Stimulated activated CD4-positive, alpha-beta T cell treated with anti-CD3 and anti-CD28 coated beads, TNF-alpha, amount 100 ng/mL, for 1 hour (primary cell): ENCODE measurements around the gene BRMS1.
"Not testable (repeated sequence)": the region's sequence is repeated elsewhere in the genome, so short reads cannot be mapped to it uniquely, and the experiment has no call there.

Experiments
- DNase-seq, 3 donors: peaks; one replicate each; pipeline ENCODE4 v3.0.0-alpha.2; 2020; ENCODE audit warnings: low read depth in 3 of 3, low spot score in 1 of 3

Gene BRMS1

DNA sequence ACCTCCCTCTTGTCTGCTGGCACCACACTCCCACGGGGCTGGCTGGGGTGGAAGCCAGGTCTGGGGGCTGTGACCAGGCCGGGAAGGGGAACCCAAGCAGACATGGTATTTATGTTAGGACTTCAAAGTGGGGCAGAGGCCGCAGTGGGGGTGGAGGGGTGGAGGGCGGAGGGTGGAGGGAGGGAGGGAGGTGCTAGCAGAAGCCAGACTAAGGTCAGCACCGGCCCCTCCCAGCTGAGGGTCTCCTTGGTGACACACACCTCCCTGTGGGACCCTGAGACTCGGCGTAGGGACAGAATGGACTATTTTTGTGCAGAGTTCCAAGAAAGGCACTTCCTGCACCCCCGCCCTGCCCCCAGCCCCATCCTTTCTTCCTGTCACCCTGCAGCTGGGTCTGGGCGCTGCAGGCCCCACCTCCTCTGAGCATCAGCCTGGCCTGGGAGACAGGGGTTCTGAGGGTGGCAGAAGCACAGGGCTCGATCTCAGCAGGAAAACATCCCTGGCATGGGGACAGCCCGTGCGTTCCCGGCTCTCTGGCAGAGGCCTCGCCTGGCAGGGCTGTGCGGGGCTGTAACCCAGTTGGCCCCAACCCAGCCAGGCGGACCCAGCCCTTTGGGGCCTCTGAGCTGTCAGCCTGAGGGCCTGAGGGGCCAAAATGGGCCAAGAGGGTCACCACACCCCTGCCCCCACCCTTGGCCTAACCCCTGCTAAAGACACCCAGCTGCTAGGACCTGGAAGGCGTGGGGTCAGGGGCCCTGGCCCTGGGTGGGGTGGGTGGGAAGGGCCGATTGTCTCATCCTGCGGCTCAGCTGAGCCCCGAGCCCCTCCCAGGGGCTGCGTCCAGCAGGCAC is 18.4 kb downstream of the BRMS1 start:
- no peak for DNase-seq

DNA sequence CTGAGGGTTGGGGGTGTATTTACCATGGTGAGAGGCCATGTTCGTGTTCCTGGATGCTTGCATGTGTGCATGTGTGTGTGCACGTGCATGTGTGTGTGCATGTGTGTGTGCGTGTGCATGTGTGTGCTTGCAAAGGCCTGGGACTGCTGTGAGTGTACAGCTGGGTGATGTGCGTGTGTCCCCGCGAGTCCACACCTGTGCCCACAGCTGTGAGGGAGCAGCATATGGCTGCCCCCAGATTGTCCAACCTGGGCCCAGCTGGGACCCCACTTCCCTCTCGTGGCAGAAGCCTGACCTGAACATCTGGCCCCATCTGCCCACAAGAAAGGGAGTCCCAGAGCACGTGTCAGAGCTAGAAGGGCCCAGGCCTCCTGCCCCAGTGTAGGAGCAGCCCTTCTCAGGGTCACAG is 19.6 kb downstream of the BRMS1 start:
- no peak for DNase-seq

GRCh38 chr11:66324664-66325063 is 20.2 kb downstream of the BRMS1 start:
- no peak for DNase-seq

GRCh38 chr11:66323684-66324083 is 21.2 kb downstream of the BRMS1 start:
- no peak for DNase-seq

GRCh38 chr11:66322732-66323427 is 22.0 kb downstream of the BRMS1 start:
- no peak for DNase-seq

GRCh38 chr11:66321606-66322005 is 23.3 kb downstream of the BRMS1 start:
- no peak for DNase-seq

- DNase-seq = not testable (repeated sequence)
These were observed 24.2 kb downstream of the BRMS1 start for GRCh38 chr11:66320748-66321147.

- not testable (repeated sequence) for DNase-seq
These were observed 24.6 kb downstream of the BRMS1 start for GRCh38 chr11:66320289-66320688.

- no peak for DNase-seq
These were observed 26.3 kb downstream of the BRMS1 start for GRCh38 chr11:66318600-66318970.

DNA sequence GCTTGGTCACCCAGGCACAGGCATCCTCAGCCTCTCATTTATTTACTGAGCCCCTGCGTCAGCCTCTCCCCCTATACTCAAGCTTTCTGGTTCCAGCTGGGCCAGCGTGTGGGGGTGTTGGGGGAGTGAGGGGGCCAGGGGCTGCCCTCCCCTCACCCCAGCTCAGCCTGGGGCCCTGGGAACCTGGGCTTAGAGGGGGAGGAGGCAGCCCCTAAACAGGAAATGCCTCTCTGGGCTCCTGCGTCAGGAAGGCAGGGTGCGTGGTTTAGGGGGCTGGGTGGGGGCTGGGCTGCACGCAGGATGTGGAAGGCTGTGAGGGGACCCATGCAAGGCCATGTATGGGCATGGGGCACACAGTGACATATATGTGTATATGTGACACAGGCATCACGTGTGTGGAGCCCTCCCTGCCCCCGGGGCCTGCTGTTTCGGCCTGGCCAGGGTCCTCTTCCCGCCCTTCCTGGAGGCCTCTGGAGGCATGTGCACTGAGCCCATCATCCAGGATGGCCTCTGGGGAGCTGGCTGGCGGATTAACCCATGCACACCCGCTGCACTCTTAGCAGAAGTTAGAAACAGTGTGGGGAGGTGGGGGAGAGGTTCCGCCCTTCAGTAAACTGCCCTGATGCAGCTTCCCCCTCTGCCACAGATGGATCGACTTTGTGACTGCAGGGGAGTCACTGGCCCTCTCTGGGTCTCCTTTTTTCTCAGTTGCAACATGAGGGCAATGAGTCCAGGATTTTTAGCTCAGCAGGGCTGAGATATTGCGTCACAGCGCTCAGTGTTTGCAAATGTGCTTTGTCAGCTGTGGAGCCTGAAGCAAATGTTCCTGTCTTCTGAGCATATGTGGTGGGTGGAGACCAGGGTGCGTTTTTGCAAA is 26.9 kb downstream of the BRMS1 start:
- DNase-seq = no peak

- no peak for DNase-seq
These were observed 27.6 kb downstream of the BRMS1 start for GRCh38 chr11:66317322-66317722.

DNA sequence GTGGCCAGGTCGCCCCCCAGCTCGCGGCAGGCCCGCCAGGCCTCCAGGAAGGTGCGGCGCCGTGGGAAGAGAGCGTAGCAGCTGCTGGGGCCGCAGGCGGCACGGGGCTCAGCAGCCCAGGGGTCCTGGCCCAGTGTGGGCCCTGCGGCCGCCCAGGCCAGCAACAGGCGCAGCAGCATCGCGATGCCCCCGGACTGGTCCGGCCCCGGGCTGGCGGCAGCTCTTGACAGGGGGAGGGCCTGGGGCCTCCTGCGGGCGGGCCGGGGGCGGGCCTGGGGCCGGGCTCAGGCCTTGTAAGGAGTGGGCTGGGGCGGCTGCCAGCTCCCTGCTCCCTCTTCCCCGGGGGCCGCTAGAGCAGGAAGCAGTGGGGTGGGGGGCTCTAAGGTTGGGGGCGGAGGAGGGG is 28.1 kb downstream of the BRMS1 start, which contains the start of gene CD248:
CD248 (minus strand) TSS at position 196 of the 403 bp plus-strand sequence; CDS start at position 179, 17 bp downstream.
- no peak for DNase-seq

- DNase-seq = no peak
These were observed 28.7 kb downstream of the BRMS1 start for GRCh38 chr11:66315921-66316811.

GRCh38 chr11:66315498-66315885 is 29.4 kb downstream of the BRMS1 start:
- no peak for DNase-seq

DNA sequence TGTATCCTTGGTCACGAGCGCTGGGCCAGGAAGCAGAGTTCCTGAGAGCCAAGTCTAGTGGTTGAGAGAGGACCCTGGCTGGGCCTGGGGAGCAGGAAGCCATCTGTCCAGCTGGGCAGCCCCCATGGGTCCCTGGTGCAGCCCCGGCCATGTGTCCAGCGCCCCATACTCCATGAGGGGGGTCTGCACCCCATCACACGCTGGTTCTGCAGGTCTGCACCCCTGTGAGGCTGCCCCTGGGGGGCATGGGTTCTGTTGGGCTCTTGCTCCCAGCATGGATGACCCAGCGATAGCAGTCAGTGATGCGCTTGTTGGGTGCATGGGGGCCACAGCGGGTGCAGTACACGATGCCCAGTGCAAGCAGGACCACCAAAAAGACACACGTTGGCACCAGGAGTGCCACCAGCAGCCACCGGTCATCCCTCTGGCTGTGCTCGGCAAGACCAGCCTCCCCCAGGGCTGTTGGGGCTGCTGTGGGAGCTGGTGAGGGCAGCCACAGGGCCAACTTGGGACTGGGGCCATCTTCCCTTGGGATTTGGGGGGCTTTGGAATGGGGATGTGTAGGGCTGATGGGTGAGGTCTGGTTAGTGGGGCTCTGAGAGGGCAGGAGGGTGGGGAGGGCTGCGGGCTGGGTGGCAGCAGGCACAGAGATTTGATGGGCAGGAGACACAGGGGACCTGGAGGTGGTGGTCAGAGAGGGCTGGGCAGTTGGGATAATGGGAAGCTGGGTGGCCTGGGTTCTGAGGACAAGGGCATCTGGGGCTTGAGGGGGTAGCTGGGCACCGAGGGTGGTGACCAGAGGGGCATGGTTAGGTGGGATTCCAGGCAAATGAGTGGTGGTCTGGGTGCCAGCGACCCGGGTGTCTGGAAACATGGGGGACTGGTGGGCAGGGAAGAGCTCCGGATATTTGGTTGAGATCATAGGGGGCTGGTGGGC is 30.1 kb downstream of the BRMS1 start:
- DNase-seq = no peak

DNA sequence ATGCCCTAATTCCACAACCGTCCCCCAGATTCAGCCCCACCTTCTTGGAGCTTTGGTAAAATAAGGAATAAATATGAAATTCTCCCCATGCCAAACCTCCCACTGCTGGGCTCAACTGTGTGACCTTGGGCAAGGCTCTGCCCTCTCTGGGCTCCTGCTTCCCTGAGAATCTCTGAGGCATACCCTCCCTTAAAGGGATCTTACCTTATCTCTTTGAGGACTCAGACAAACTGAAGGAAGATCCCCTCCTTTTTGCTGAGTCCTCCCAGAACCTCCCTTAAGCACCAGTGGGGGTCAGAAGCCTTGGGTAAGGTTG is 30.8 kb downstream of the BRMS1 start:
- no peak for DNase-seq

DNA sequence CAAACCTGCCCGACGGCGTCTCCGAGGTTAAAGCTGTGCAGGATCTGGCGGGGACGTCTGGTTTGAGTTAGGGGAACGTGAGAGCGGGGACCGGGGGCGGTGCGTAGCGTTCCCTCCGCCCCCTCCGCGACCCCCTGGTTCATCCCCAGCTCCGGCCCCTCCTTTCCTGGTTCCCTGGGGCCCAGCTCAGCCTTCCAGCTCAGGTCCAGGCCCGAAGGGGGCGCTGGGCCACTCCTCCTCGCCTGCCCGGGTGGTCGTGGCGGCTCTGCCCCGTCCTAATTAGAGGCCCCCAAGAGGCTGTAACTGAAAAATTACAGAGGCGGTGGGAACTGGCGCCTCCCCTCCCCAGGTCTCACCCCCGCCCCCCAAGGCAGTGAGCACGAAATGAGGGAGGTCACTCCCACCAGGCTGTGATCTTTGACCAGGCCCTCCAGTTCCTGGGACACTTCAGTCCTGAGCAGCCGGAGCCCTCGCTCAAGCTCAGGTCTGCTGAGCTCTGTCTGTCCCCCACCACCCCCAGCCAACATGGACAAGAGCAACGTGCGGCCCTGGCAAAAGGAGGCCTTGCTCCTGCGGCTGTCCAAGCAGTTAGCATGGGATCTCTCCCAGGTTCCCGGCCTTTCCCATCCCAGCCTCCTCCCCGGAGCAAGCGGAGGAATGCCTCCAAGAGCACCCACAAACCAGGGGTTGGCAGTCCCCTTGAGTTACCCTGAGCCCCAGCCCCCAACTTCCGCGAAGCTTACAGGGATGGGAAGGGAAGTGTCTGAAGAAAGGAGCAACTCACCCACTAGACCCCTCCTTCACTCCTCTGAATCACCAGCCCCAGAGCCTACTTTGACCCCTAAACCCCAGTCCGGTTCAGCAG is 31.4 kb downstream of the BRMS1 start:
- DNase-seq = no peak

DNA sequence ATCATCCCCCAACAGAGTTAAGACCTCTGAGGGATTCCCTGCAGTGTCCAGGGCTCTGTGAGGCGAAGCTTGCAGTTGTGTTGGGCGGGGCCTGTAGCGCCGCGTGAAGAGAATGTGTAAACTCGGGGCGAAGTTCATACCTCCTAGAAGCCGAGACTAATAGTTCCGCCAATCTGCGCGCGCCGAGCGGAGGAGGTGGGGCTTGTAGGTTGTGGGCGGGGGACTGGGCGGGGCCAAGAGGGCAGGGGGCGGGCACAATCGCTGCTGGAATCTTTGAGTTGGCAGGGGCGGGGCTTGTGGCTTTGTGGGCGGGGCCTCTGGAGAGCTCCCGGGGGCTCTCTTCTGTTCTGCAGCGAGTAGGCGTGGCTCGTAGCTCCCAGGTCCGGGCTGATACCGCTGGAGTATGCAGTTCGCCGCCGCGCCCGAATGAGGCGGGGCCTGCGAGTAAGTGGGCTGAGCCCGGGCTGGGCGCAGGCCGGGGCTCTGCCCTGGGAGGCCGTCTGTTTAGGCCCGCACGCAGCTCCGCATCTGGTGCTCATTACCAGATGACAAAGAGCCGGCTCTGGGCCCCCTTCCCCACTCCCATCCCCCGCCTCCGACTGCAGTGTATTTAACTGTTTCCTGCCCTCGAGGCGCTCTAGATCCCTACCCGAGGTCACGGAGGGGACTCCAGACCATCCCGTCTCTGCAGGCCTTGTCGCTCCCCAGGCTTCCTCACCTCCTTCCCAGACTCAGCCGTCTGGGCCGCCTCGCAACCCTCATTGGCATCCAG is 32.2 kb downstream of the BRMS1 start:
- DNase-seq = peak; percentile 95 to 99 (median 98)
